ENCODE measurements around the gene RRAS. TPM values are rescaled to one million over a fixed set of nuclear protein-coding genes. Genes with fewer than 3 reads are reported as not detected.
A peak's percentile ranks its signal among the peaks of the same experiment; 100 is the strongest.

RRAS gene
- total and polyA plus RNA-seq, 2 of the 4 experiments (the other 2 are of a cell fraction) = 50.2 to 241 TPM

GRCh38 chr19:49681830-49682229 lies 41.9 kb upstream of the RRAS start:
- DNase-seq (no peak), ATAC-seq (ENCODE audit: low read depth) (no peak)
- no peak overlapping the region for H2BK20ac ChIP-seq (ENCODE audit: low read depth, low read length)
- no peak overlapping the region for H3K27ac ChIP-seq (ENCODE audit: insufficient read depth, low read length)
- H4K5ac ChIP-seq (ENCODE audit: low read depth, low read length) = no peak overlapping the region
- peaks cover 38% of the 10 kb centered on the region for H3K36me3 ChIP-seq (ENCODE audit: control insufficient read depth, insufficient read depth, low read length)
- in situ Hi-C loops (cut with MboI; ENCODE audit: low sequenced_read_pairs) (loop anchor here (10.0 kb wide), 1 partner anchor 173 kb away; the partner anchor contains the start of gene PTOV1), intact Hi-C loops (cut with micrococcal nuclease) (loop anchor here (5.0 kb wide), 1 partner anchor 110 kb away; no protein-coding TSS in a partner anchor), dilution Hi-C loops (cut with HindIII; ENCODE audit: low sequenced_read_pairs, unreplicated experiment) (no loop called here)
- H3K4me3 ChIP-seq (ENCODE audit: insufficient read depth, low read depth, low read length) = no peak overlapping the region
- peaks cover 19 to 71% of the 10 kb centered on the region in 2 experiments for H3K79me1 ChIP-seq (ENCODE audit: low read depth in 1 of 2, low read length in 2 of 2)
- no peak overlapping the region for H2AFZ ChIP-seq (replicated peaks; ENCODE audit: low read length, poor library complexity)
- H3K18ac ChIP-seq (ENCODE audit: low read depth, low read length) = no peak overlapping the region
- no peak overlapping the region for H2BK120ac ChIP-seq (ENCODE audit: low read depth, low read length)
- H3K14ac ChIP-seq (replicated peaks; ENCODE audit: low read depth, low read length) = no peak overlapping the region
- TF ChIP-seq USF2 (IDR thresholded peaks at IDR 0.05; ENCODE audit: low read depth, low read length) = no peak
- TF ChIP-seq MXI1 (IDR thresholded peaks at IDR 0.05; ENCODE audit: borderline replicate concordance, low read depth, low read length) = no peak
- TF ChIP-seq RAD21 (IDR thresholded peaks at IDR 0.05; ENCODE audit: low read length) = no peak
- no peak for TF ChIP-seq BHLHE40 (IDR thresholded peaks at IDR 0.05; ENCODE audit: low read depth, low read length)
- TF ChIP-seq MAZ (IDR thresholded peaks at IDR 0.05; ENCODE audit: borderline replicate concordance, low read depth, low read length) = no peak
- TF ChIP-seq RCOR1 (IDR thresholded peaks at IDR 0.05; ENCODE audit: insufficient replicate concordance, low read length) = no peak
- no peak for TF ChIP-seq MAFK (IDR thresholded peaks at IDR 0.05; ENCODE audit: low read depth, low read length)
- no peak for TF ChIP-seq SMC3 (IDR thresholded peaks at IDR 0.05; ENCODE audit: low read depth, low read length)
- TF ChIP-seq CTCF (conservative IDR thresholded peaks at IDR 0.05; ENCODE audit: low read depth, low read length) = no peak
- TF ChIP-seq CEBPB (IDR thresholded peaks at IDR 0.05; ENCODE audit: low read depth, low read length) = no peak
- TF ChIP-seq RFX5 (IDR thresholded peaks at IDR 0.05; ENCODE audit: low read depth, low read length) = no peak
- TF ChIP-seq POLR2A (IDR thresholded peaks at IDR 0.05; ENCODE audit: low read depth, low read length) = no peak
- no peak for TF ChIP-seq ELK1 (IDR thresholded peaks at IDR 0.05; ENCODE audit: borderline replicate concordance, low read depth, low read length)
- no peak for TF ChIP-seq CHD1 (IDR thresholded peaks at IDR 0.05; ENCODE audit: low read depth, low read length)
- no peak overlapping the region for H4K8ac ChIP-seq (ENCODE audit: low read depth in 2 of 2, low read length in 2 of 2)
- H3K4ac ChIP-seq (ENCODE audit: low read depth, low read length) = no peak overlapping the region
- peaks cover 13% of the 10 kb centered on the region for H3K4me1 ChIP-seq (ENCODE audit: control insufficient read depth, insufficient read depth, low read length)
- no peaks in the 10 kb centered on the region for H3K9me3 ChIP-seq (ENCODE audit: control insufficient read depth, insufficient read depth, low read length)
- no peak overlapping the region for H2BK15ac ChIP-seq (ENCODE audit: low read depth, low read length)
- WGBS, 2 experiments (ENCODE audit: extremely low coverage in 2 of 2, insufficient read length in 1 of 2) = 99% methylated on average over 10 of the region's 19 CpGs; no CpG with 5 or more reads in 1 of the 2 experiments
- no peak overlapping the region for H2AK5ac ChIP-seq (ENCODE audit: low read depth, low read length)
- CTCF ChIA-PET = no interaction called here
- no peak overlapping the region for H3K4me2 ChIP-seq (ENCODE audit: low read depth, low read length)
- H2BK5ac ChIP-seq (ENCODE audit: low read depth, low read length, poor library complexity, severe bottlenecking) = no peak overlapping the region
- peak overlapping the region; percentile 39 for H2AK9ac ChIP-seq (replicated peaks; ENCODE audit: low read depth, low read length, poor library complexity)
- no TSS peak for BruUV-seq (replicated peaks)
- peaks cover 55% of the 10 kb centered on the region for H4K20me1 ChIP-seq (ENCODE audit: insufficient read depth, low read length)
- no peak overlapping the region for H3K56ac ChIP-seq (ENCODE audit: extremely low read depth, insufficient read depth, low read length)
- POLR2A ChIA-PET (ENCODE audit: unreplicated experiment) = no interaction called here
- H3K9me1 ChIP-seq (ENCODE audit: insufficient read depth, low read length) = peaks cover 3% of the 10 kb centered on the region; the same call in 1 of the 2 replicates
- no peak overlapping the region for H4K91ac ChIP-seq (ENCODE audit: insufficient read depth, low read depth, low read length)
- no peaks in the 10 kb centered on the region for H3K27me3 ChIP-seq (ENCODE audit: control insufficient read depth, insufficient read depth, low read length)
- H3K23ac ChIP-seq (ENCODE audit: low read depth, low read length) = no peak overlapping the region
- H3K9ac ChIP-seq (ENCODE audit: low read depth, low read length) = no peak overlapping the region

Data from IMR-90 (cell line).